Measurements from ENCODE around the gene OPRD1.

DNA sequence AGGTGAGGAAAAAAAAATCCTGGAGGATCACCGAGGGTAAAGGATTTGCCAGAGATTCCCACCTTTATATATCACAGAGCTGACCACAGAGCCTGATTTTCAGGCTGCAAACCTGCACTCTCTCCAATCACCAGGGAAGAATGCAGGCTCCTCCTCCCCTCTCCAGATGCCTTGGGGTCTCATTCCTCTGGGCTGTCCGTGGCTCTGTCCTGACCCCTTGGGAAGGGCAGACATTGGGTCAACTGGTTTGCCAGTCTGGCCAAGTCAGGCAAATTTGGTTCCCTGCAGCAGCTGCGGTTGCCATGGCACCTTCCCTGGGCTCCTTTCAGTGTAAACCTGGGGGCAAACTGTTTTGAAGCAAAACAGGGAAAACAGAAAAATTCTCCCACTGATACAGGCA is 11.6 kb upstream of the OPRD1 start:
- no peak for TF ChIP-seq POLR2A (IDR thresholded peaks at IDR 0.05)
- TF ChIP-seq, protein P1, sequence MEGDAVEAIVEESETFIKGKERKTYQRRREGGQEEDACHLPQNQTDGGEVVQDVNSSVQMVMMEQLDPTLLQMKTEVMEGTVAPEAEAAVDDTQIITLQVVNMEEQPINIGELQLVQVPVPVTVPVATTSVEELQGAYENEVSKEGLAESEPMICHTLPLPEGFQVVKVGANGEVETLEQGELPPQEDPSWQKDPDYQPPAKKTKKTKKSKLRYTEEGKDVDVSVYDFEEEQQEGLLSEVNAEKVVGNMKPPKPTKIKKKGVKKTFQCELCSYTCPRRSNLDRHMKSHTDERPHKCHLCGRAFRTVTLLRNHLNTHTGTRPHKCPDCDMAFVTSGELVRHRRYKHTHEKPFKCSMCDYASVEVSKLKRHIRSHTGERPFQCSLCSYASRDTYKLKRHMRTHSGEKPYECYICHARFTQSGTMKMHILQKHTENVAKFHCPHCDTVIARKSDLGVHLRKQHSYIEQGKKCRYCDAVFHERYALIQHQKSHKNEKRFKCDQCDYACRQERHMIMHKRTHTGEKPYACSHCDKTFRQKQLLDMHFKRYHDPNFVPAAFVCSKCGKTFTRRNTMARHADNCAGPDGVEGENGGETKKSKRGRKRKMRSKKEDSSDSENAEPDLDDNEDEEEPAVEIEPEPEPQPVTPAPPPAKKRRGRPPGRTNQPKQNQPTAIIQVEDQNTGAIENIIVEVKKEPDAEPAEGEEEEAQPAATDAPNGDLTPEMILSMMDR (IDR thresholded peaks at IDR 0.05) = no peak

Data from testis (tissue), 2 donors.